Measurements from ENCODE around the gene CYP3A7.
"Not testable (repeated sequence)": the region's sequence is repeated elsewhere in the genome, so short reads cannot be mapped to it uniquely, and the experiment has no call there.

Gene CYP3A7

DNA sequence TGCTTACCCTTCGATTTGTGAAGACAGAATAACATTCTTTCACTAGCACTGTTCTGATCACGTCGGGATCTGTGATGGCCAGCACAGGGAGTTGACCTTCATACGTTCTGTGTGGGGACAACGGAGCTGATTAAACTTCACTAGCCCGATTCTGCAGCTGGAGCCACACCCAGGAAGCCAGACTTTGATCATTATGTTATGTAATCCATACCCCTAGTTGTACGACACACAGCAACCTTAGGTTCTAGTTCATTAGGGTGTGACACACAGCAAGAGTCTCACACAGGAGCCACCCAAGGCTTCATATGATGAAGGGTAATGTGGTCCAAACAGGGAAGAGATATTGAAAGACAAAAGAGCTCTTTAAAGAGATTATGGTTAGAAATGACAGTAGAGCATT is 62.4 kb downstream of the CYP3A7 start:
- H3K4me3 ChIP-seq (ENCODE audit: low read depth, low read length), result no peak overlapping the region
- TF ChIP-seq CTCF (IDR thresholded peaks at IDR 0.05; ENCODE audit: low read depth, low read length, missing control alignments), result no peak
- DNase-seq (ENCODE audit: low read depth), result no peak
- in situ Hi-C loops (cut with HindIII; ENCODE audit: low sequenced_read_pairs), result no loop called here

GRCh38 chr7:99669782-99670181 is 65.2 kb downstream of the CYP3A7 start:
- no peak for TF ChIP-seq CTCF (IDR thresholded peaks at IDR 0.05; ENCODE audit: low read depth, low read length, missing control alignments)
- H3K4me3 ChIP-seq (ENCODE audit: low read depth, low read length), result no peak overlapping the region
- no peak for DNase-seq (ENCODE audit: low read depth)
- in situ Hi-C loops (cut with HindIII; ENCODE audit: low sequenced_read_pairs), result no loop called here

GRCh38 chr7:99668541-99668940 is 66.5 kb downstream of the CYP3A7 start:
- in situ Hi-C loops (cut with HindIII; ENCODE audit: low sequenced_read_pairs), result no loop called here
- no peak for TF ChIP-seq CTCF (IDR thresholded peaks at IDR 0.05; ENCODE audit: low read depth, low read length, missing control alignments)
- H3K4me3 ChIP-seq (ENCODE audit: low read depth, low read length), result no peak overlapping the region
- no peak for DNase-seq (ENCODE audit: low read depth)

DNA sequence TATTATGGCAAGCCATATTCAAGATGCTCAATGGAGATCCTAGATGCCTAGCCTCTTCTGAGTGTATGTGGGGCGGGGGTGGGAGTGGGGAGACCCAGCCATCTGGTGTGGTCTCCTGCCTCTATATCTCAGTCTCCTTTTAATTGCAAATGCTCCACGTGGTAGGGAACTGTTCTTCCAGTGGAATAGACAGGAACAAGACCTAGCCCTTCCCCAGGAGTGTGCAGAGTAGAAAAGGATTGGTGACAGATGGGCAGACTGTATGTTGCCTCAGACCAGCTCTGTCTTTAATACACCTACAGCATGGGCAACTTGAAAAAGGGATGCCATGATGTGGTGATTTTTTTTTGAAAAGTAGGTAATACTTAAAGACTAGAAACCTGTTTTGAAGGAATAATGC is 67.8 kb downstream of the CYP3A7 start:
- H3K4me3 ChIP-seq (ENCODE audit: low read depth, low read length), result no peak overlapping the region
- TF ChIP-seq CTCF (IDR thresholded peaks at IDR 0.05; ENCODE audit: low read depth, low read length, missing control alignments), result no peak
- no peak for DNase-seq (ENCODE audit: low read depth)
- in situ Hi-C loops (cut with HindIII; ENCODE audit: low sequenced_read_pairs), result no loop called here

DNA sequence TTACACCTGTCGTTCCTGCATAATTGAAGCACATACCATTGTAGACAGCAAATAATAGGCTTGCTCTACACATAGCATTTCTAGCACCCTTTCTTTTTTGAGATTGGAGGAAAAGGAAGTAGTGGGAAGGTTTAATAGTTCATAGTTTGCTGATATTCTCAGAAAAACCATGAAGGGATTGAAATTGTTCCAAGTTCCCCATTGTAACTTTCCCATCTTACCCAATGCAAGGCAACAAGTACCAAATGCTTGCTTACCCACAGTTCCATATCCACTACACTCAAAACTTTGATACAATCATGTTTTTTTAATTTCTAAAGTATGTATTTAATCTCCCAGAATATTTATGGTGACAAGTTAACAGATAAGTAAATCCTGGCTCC is 69.0 kb downstream of the CYP3A7 start:
- in situ Hi-C loops (cut with HindIII; ENCODE audit: low sequenced_read_pairs), result no loop called here
- H3K4me3 ChIP-seq (ENCODE audit: low read depth, low read length), result no peak overlapping the region
- no peak for DNase-seq (ENCODE audit: low read depth)
- TF ChIP-seq CTCF (IDR thresholded peaks at IDR 0.05; ENCODE audit: low read depth, low read length, missing control alignments), result no peak

- no peak for DNase-seq (ENCODE audit: low read depth)
- no peak for TF ChIP-seq CTCF (IDR thresholded peaks at IDR 0.05; ENCODE audit: low read depth, low read length, missing control alignments)
- H3K4me3 ChIP-seq (ENCODE audit: low read depth, low read length), result no peak overlapping the region
- in situ Hi-C loops (cut with HindIII; ENCODE audit: low sequenced_read_pairs), result no loop called here
Observed at GRCh38 chr7:99665312-99666012, 69.5 kb downstream of the CYP3A7 start.

DNA sequence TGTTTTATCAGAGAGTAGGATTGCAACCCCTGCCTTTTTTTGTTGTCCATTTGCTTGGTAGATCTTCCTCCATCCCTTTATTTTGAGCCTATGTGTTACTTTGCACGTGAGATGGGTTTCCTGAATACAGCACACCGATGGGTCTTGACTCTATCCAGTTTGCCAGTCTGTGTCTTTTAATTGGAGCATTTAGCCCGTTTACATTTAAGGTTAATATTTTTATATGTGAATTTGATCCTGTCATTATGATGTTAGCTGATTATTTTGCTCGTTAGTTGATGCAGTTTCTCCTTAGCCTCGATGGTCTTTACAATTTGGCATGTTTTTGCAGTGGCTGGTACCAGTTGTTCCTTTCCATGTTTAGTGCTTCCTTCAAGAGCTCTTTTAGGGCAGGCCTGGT is 77.1 kb downstream of the CYP3A7 start:
- in situ Hi-C loops (cut with HindIII; ENCODE audit: low sequenced_read_pairs); DNase-seq (ENCODE audit: low read depth); H3K4me3 ChIP-seq (ENCODE audit: low read depth, low read length): not testable (repeated sequence)

Data from astrocyte of the cerebellum (primary cell).